Calu3 (cell line): ENCODE measurements around the gene PITX3. TPM values are rescaled to one million over a fixed set of nuclear protein-coding genes. Genes with fewer than 3 reads are reported as not detected.

Source experiments
- BruUV-seq: library from RNA; stranded (reverse); fragments of 400-500 nt; replicated peaks from 2 replicates; lab custom pipeline; 2021; lab: Mats Ljungman, UMichigan
- CTCF ChIA-PET: fragments of 300-600 bp; sonication (Branson Sonifier 250); formaldehyde crosslinking; loops from one replicate; lab custom pipeline; 2022; ENCODE audit warnings: antibody characterized with exemption; lab: Charles Lee
- DNase-seq: peaks from one replicate; pipeline ENCODE4 v3.0.0; 2022
- H3K27ac Mint-ChIP-seq: one replicate; pipeline ENCODE4 v1.8.0; 2022; ENCODE audit warnings: mixed read lengths; ENCODE audit not compliant: unreplicated experiment
- H3K27me3 Mint-ChIP-seq: one replicate; pipeline ENCODE4 v1.8.0; 2022; ENCODE audit warnings: mixed read lengths; ENCODE audit not compliant: unreplicated experiment
- H3K36me3 Mint-ChIP-seq: one replicate; pipeline ENCODE4 v1.8.0; 2022; ENCODE audit warnings: mild to moderate bottlenecking, moderate library complexity, mixed read lengths; ENCODE audit not compliant: insufficient read depth, unreplicated experiment
- H3K4me1 Mint-ChIP-seq: one replicate; pipeline ENCODE4 v1.8.0; 2022; ENCODE audit warnings: mild to moderate bottlenecking, low read depth, mixed read lengths; ENCODE audit not compliant: unreplicated experiment
- H3K4me3 Mint-ChIP-seq: one replicate; pipeline ENCODE4 v1.8.0; 2022; ENCODE audit warnings: mild to moderate bottlenecking, low read depth, moderate library complexity, mixed read lengths; ENCODE audit not compliant: unreplicated experiment
- H3K9me3 Mint-ChIP-seq: one replicate; pipeline ENCODE4 v1.8.0; 2022; ENCODE audit warnings: low read depth, mixed read lengths; ENCODE audit not compliant: unreplicated experiment
- CTCF ChIP-seq: fragments of 200-600 bp; IDR thresholded peaks from one replicate; pipeline ENCODE4 v1.8.0; 2022; ENCODE audit warnings: antibody characterized with exemption; ENCODE audit not compliant: unreplicated experiment
- intact Hi-C: fragments of 100-400 bp; cut with micrococcal nuclease; formaldehyde crosslinking; loops from one replicate; pipeline ENCODE4 v1.10.0; 2022; ENCODE audit not compliant: unreplicated experiment
- total RNA-seq: library from RNA; stranded (reverse); gene quantifications from 2 replicates; pipeline ENCODE4 v1.2.3, GENCODE V29; 2022

PITX3 gene
- total RNA-seq, 1 experiment from 2014 or later = not detected

DNA sequence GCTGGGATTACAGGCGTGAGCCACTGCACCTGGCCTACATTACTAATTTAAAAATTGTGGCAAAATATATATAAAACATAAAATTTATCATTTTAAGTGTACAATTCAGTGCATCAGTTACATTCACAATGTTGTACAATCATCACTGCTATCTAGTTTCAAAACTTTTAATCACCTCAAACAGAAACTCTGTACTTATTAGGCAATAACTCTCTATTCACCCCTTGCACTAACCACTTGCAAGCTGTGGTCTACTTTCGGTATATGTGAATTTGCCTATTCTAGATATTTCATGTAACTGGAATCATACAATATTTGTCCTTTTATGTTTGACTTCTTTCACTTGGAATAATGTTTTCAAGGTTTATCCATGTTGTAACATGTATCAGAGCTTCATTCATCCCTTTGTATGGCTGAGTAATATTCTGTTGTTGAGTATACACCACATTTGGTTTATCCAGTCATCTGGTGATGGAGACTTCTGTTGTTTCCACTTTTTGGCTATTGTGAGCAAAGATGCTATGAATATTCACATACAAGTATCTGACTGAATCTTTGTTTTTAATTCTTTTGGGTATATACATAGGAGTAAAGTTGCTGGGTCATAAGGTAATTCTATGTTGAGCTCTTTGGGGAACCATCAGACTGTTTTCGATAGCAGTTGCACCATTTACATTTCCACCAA lies 29.6 kb downstream of the PITX3 start:
- BruUV-seq = no TSS peak
- CTCF ChIA-PET = no interaction called here
- H3K9me3 Mint-ChIP-seq = no peaks in the 10 kb centered on the region
- no peaks in the 10 kb centered on the region for H3K4me1 Mint-ChIP-seq
- TF ChIP-seq CTCF = no peak
- intact Hi-C loops = no loop called here
- DNase-seq = no peak
- no peaks in the 10 kb centered on the region for H3K36me3 Mint-ChIP-seq
- H3K27me3 Mint-ChIP-seq = peaks cover 12% of the 10 kb centered on the region
- no peak overlapping the region for H3K27ac Mint-ChIP-seq
- no peak overlapping the region for H3K4me3 Mint-ChIP-seq

- Mint-ChIP-seq H3K36me3 (no peaks in the 10 kb centered on the region), H3K27me3 (peaks cover 17% of the 10 kb centered on the region), H3K4me3 (no peak overlapping the region), H3K9me3 (peaks cover under 1% of the 10 kb centered on the region), H3K27ac (no peak overlapping the region), H3K4me1 (no peaks in the 10 kb centered on the region)
- BruUV-seq = no TSS peak
- intact Hi-C loops = no loop called here
- CTCF ChIA-PET = no interaction called here
- TF ChIP-seq CTCF = no peak
- DNase-seq = no peak
Measured at GRCh38 chr10:102208311-102209035, 32.8 kb downstream of the PITX3 start.

DNA sequence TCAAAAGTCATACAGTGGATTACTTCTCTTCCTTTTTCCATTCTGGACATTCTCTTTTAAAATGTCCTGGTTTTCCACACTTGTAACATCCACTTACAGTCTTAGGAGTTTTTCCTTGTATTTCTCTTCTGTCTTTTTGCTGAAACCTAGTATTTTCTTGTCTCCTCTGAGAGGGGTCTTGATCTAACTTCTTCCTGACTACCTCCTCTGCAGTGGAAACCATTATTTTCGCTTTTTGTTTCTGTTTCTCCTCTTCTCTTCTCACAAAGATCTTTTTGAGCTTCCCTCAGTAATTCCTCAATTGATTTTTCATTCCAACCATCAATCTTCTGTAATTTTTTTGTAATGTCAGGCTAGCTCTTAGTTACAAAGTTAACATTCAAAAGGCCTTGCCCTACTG lies 38.9 kb downstream of the PITX3 start:
- no peak for DNase-seq
- Mint-ChIP-seq H3K27me3 (peaks cover 24% of the 10 kb centered on the region), H3K4me1 (no peaks in the 10 kb centered on the region), H3K4me3 (no peak overlapping the region), H3K27ac (no peak overlapping the region), H3K9me3 (peaks cover 9% of the 10 kb centered on the region), H3K36me3 (peaks cover 5% of the 10 kb centered on the region)
- CTCF ChIA-PET = no interaction called here
- no peak for TF ChIP-seq CTCF
- intact Hi-C loops = no loop called here
- no TSS peak for BruUV-seq

DNA sequence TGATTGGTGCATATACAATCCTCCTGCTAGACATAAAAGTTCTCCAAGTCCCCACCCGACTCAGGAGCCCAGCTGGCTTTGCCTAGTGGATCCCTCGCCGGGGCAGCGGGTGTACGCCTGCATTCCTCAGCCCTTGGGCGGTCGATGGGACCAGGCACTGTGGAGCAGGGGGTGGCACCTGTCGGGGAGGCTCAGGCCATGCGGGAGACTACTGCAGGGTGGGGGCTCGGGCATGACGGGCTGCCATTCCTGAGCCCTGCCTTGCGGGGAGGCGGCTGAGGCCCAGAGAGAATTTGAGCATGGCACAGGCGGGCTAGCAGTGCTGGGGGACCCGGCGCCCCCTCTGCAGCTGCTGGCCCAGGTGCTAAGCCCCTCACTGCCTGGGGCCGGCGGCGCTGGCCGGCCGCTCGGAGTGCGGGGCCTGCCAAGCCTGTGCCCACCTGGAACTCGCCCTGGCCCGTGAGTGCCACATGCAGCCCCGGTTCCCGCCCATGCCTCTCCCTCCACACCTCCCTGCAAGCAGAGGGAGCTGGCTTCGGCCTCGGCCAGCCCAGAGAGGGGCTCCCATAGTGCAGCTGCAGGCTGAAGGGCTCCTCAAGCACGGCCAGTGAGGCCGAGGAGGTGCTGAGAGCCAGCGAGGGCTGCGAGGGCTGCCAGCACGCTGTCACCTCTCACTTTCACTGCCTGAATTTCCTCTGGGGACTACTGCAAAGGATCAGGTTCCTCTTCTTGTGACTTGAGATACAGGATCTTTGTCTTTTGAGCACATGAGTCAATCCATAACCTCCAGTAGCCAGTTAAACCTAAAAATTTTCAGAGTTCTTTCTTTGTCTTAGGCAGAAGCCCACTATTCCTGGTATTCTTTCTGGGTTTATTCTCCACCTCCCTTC lies 40.3 kb downstream of the PITX3 start:
- intact Hi-C loops = no loop called here
- Mint-ChIP-seq H3K9me3 (peaks cover 9% of the 10 kb centered on the region), H3K27ac (no peak overlapping the region), H3K36me3 (peaks cover 5% of the 10 kb centered on the region), H3K4me3 (no peak overlapping the region), H3K27me3 (peaks cover 28% of the 10 kb centered on the region), H3K4me1 (no peaks in the 10 kb centered on the region)
- DNase-seq = no peak
- TF ChIP-seq CTCF = no peak
- no TSS peak for BruUV-seq
- CTCF ChIA-PET = no interaction called here
